M059J (cell line): ENCODE results near the gene GATB. TPM values are rescaled to one million over a fixed set of nuclear protein-coding genes. Genes with fewer than 3 reads are reported as not detected.

Source experiments
- DNase-seq: peaks from one replicate; pipeline ENCODE4 v3.0.0-alpha.2; 2012; ENCODE audit warnings: low read depth
- total RNA-seq: library from RNA; depleted of rRNA; stranded (reverse); fragments of >200 nt; shearing (Covaris generic); gene quantifications from 2 replicates; pipeline ENCODE4 v1.2.3, GENCODE V29; 2014; rRNA removed

The GATB gene
- 23.5 and 31.7 TPM in 2 replicates for total RNA-seq

GRCh38 chr4:151760712-151761661 lies at the start of gene GATB:
TSS of gene GATB (minus strand) at chr4:151761007. CDS start at chr4:151760982, 25 bp downstream.
- peak; percentile 96 for DNase-seq

- no peak for DNase-seq
Measured at GRCh38 chr4:151810476-151810875, 49.7 kb upstream of the GATB start.

GRCh38 chr4:151809716-151810115 lies 48.9 kb upstream of the GATB start:
- DNase-seq = no peak

- DNase-seq = no peak
Measured at GRCh38 chr4:151808542-151808941, 47.7 kb upstream of the GATB start.

GRCh38 chr4:151808120-151808529 lies 47.3 kb upstream of the GATB start:
- DNase-seq = peak; percentile 92

- DNase-seq = peak; percentile 67
Measured at GRCh38 chr4:151807220-151807619, 46.4 kb upstream of the GATB start.

- DNase-seq = peak; percentile 95
Measured at GRCh38 chr4:151806511-151806927, 45.7 kb upstream of the GATB start.

GRCh38 chr4:151804821-151805220 lies 44.0 kb upstream of the GATB start:
- peak; percentile 52 for DNase-seq

GRCh38 chr4:151804086-151804630 lies 43.4 kb upstream of the GATB start:
- no peak for DNase-seq

- DNase-seq = peak; percentile 64
Measured at GRCh38 chr4:151803246-151803645, 42.4 kb upstream of the GATB start.

GRCh38 chr4:151801547-151802516 lies 41.0 kb upstream of the GATB start:
- peak; percentile 74 for DNase-seq

GRCh38 chr4:151799417-151800012 lies 38.7 kb upstream of the GATB start:
- no peak for DNase-seq

- peak; percentile 64 for DNase-seq
Measured at GRCh38 chr4:151798678-151799416, 38.0 kb upstream of the GATB start.

GRCh38 chr4:151797853-151798252 lies 37.0 kb upstream of the GATB start:
- no peak for DNase-seq

GRCh38 chr4:151797131-151797530 lies 36.3 kb upstream of the GATB start:
- no peak for DNase-seq

- DNase-seq = no peak
Measured at GRCh38 chr4:151796106-151796505, 35.3 kb upstream of the GATB start.

GRCh38 chr4:151792995-151793394 lies 32.2 kb upstream of the GATB start:
- no peak for DNase-seq

- DNase-seq = no peak
Measured at GRCh38 chr4:151792530-151792929, 31.7 kb upstream of the GATB start.

GRCh38 chr4:151788021-151788420 lies 27.2 kb upstream of the GATB start:
- no peak for DNase-seq

GRCh38 chr4:151786158-151786495 lies 25.3 kb upstream of the GATB start:
- no peak for DNase-seq
